Mesendoderm (in vitro differentiated cells): ENCODE results near the gene TMEM253.

ENCODE experiments used
- DNase-seq: peaks from one replicate; pipeline ENCODE4 v3.0.0; 2013
- H2AK5ac ChIP-seq: 2 replicates; pipeline ENCODE4 v1.6.1; 2013; ENCODE audit warnings: low read length, inconsistent platforms
- H2BK120ac ChIP-seq: 2 replicates; pipeline ENCODE4 v1.6.1; 2013; ENCODE audit warnings: low read depth, mild to moderate bottlenecking, low read length, moderate library complexity, mixed read lengths
- H2BK15ac ChIP-seq: replicated peaks from 2 replicates; pipeline ENCODE4 v1.6.1; 2013; ENCODE audit warnings: low read depth, mild to moderate bottlenecking, moderate library complexity
- H2BK5ac ChIP-seq: 2 replicates; pipeline ENCODE4 v1.6.1; 2013; ENCODE audit warnings: low read length, inconsistent platforms
- H3K18ac ChIP-seq: 2 replicates; pipeline ENCODE4 v1.6.1; 2013; ENCODE audit warnings: mild to moderate bottlenecking, low read length, mixed read lengths
- H3K23ac ChIP-seq: one replicate; pipeline ENCODE4 v1.6.1; 2013; ENCODE audit warnings: low read length
- H3K27ac ChIP-seq: 2 replicates; pipeline ENCODE4 v1.5.1; 2013; ENCODE audit warnings: low read depth, mild to moderate bottlenecking, inconsistent platforms, low read length, moderate library complexity
- H3K27me3 ChIP-seq: 2 replicates; pipeline ENCODE4 v1.6.1; 2013; ENCODE audit warnings: low read length, control low read depth, mild to moderate bottlenecking, inconsistent platforms; ENCODE audit not compliant: insufficient read depth, poor library complexity
- H3K36me3 ChIP-seq: 2 replicates; pipeline ENCODE4 v1.6.1; 2013; ENCODE audit warnings: low read length, inconsistent platforms; ENCODE audit not compliant: control insufficient read depth, insufficient read depth
- H3K4ac ChIP-seq: one replicate; pipeline ENCODE4 v1.6.1; 2013; ENCODE audit warnings: low read depth, mild to moderate bottlenecking, low read length, moderate library complexity
- H3K4me1 ChIP-seq: 2 replicates; pipeline ENCODE4 v1.6.1; 2013; ENCODE audit warnings: low read depth, low read length, inconsistent platforms; ENCODE audit not compliant: control insufficient read depth
- H3K4me2 ChIP-seq: 2 replicates; pipeline ENCODE4 v1.6.1; 2013; ENCODE audit warnings: low read length
- H3K4me3 ChIP-seq: 2 replicates; pipeline ENCODE4 v1.5.1; 2013; ENCODE audit warnings: mild to moderate bottlenecking, low read length
- H3K56ac ChIP-seq: one replicate; pipeline ENCODE4 v1.6.1; 2013; ENCODE audit warnings: low read length
- H3K79me1 ChIP-seq: 2 replicates; pipeline ENCODE4 v1.6.1; 2013; ENCODE audit warnings: low read length, inconsistent platforms
- H3K79me2 ChIP-seq: 2 replicates; pipeline ENCODE4 v1.6.1; 2013; ENCODE audit warnings: mild to moderate bottlenecking, low read length; ENCODE audit not compliant: control insufficient read depth, insufficient read depth
- H3K9ac ChIP-seq: 2 replicates; pipeline ENCODE4 v1.6.1; 2013; ENCODE audit warnings: low read length, inconsistent platforms
- H4K5ac ChIP-seq: one replicate; pipeline ENCODE4 v1.6.1; 2013; ENCODE audit warnings: low read length
- H4K8ac ChIP-seq: one replicate; pipeline ENCODE4 v1.6.1; 2013; ENCODE audit warnings: low read depth, mild to moderate bottlenecking, control low read depth, low read length, moderate library complexity
- WGBS: extraction: QIAGEN DNeasy Blood & Tissue Kit; methylation state at CpG from one replicate; pipeline ENCODE4 v1.1.7; 2013; ENCODE audit warnings: low lambda C conversion rate, missing lambda C conversion rate; ENCODE audit not compliant: insufficient coverage; ENCODE audit errors: extremely low coverage; 5-methylcytosine and 5-hydroxymethylcytosine counted together

The TMEM253 gene

DNA sequence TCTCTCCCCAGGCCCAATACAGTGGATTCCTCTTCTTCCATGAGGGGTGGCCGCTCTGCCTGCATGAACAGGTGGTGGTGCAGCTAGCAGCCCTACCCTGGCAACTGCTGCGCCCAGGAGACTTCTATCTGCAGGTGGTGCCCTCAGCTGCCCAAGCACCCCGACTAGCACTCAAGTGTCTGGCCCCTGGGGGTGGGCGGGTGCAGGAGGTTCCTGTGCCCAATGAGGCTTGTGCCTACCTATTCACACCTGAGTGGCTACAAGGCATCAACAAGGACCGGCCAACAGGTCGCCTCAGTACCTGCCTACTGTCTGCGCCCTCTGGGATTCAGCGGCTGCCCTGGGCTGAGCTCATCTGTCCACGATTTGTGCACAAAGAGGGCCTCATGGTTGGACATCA lies 26.9 kb upstream of the TMEM253 start:
- H4K8ac ChIP-seq: no peak overlapping the region
- no peak overlapping the region for H4K5ac ChIP-seq
- no peak overlapping the region for H3K56ac ChIP-seq
- peaks cover 8% of the 10 kb centered on the region for H3K79me1 ChIP-seq
- no peak overlapping the region for H2BK120ac ChIP-seq
- no peak overlapping the region for H3K4me2 ChIP-seq
- no peak overlapping the region for H2AK5ac ChIP-seq
- peaks cover 3% of the 10 kb centered on the region for H3K79me2 ChIP-seq
- no peaks in the 10 kb centered on the region for H3K27me3 ChIP-seq
- H3K36me3 ChIP-seq: peaks cover 17% of the 10 kb centered on the region
- H3K4me1 ChIP-seq: peaks cover 4% of the 10 kb centered on the region
- no peak for DNase-seq
- H2BK15ac ChIP-seq: no peak overlapping the region
- H3K4ac ChIP-seq: no peak overlapping the region
- H3K4me3 ChIP-seq: no peak overlapping the region
- H3K23ac ChIP-seq: no peak overlapping the region
- H3K18ac ChIP-seq: no peak overlapping the region
- no CpG with 5 or more reads among the region's 9 CpGs for WGBS
- H3K9ac ChIP-seq: no peak overlapping the region
- H3K27ac ChIP-seq: no peak overlapping the region
- no peak overlapping the region for H2BK5ac ChIP-seq

DNA sequence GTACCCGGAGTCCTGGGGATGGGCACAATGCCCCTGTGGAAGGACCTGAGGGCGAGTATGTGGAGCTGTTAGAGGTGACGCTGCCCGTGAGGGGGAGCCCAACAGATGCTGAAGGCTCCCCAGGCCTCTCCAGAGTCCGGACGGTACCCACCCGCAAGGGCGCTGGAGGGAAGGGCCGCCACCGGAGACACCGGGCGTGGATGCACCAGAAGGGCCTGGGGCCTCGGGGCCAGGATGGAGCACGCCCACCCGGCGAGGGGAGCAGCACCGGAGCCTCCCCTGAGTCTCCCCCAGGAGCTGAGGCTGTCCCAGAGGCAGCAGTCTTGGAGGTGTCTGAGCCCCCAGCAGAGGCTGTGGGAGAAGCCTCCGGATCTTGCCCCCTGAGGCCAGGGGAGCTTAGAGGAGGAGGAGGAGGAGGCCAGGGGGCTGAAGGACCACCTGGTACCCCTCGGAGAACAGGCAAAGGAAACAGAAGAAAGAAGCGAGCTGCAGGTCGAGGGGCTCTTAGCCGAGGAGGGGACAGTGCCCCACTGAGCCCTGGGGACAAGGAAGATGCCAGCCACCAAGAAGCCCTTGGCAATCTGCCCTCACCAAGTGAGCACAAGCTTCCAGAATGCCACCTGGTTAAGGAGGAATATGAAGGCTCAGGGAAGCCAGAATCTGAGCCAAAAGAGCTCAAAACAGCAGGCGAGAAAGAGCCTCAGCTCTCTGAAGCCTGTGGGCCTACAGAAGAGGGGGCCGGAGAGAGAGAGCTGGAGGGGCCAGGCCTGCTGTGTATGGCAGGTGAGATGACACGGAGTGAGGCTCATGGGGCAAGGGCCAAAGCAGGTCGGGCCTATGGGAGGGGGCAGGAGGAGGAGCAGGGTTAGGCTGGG lies 26.2 kb upstream of the TMEM253 start:
- peaks cover 3% of the 10 kb centered on the region for H3K79me2 ChIP-seq
- no peak overlapping the region for H4K8ac ChIP-seq
- no CpG with 5 or more reads among the region's 26 CpGs for WGBS
- H3K4me2 ChIP-seq: no peak overlapping the region
- H3K79me1 ChIP-seq: peaks cover 8% of the 10 kb centered on the region
- no peak overlapping the region for H2BK15ac ChIP-seq
- H3K23ac ChIP-seq: no peak overlapping the region
- no peak overlapping the region for H2BK120ac ChIP-seq
- H3K4me3 ChIP-seq: no peak overlapping the region
- peaks cover 20% of the 10 kb centered on the region for H3K36me3 ChIP-seq
- no peak overlapping the region for H2AK5ac ChIP-seq
- H4K5ac ChIP-seq: no peak overlapping the region
- peaks cover 4% of the 10 kb centered on the region for H3K4me1 ChIP-seq
- H3K27ac ChIP-seq: no peak overlapping the region
- no peak overlapping the region for H3K4ac ChIP-seq
- H3K9ac ChIP-seq: no peak overlapping the region
- no peak overlapping the region for H3K18ac ChIP-seq
- DNase-seq: no peak
- H2BK5ac ChIP-seq: no peak overlapping the region
- no peaks in the 10 kb centered on the region for H3K27me3 ChIP-seq
- no peak overlapping the region for H3K56ac ChIP-seq

DNA sequence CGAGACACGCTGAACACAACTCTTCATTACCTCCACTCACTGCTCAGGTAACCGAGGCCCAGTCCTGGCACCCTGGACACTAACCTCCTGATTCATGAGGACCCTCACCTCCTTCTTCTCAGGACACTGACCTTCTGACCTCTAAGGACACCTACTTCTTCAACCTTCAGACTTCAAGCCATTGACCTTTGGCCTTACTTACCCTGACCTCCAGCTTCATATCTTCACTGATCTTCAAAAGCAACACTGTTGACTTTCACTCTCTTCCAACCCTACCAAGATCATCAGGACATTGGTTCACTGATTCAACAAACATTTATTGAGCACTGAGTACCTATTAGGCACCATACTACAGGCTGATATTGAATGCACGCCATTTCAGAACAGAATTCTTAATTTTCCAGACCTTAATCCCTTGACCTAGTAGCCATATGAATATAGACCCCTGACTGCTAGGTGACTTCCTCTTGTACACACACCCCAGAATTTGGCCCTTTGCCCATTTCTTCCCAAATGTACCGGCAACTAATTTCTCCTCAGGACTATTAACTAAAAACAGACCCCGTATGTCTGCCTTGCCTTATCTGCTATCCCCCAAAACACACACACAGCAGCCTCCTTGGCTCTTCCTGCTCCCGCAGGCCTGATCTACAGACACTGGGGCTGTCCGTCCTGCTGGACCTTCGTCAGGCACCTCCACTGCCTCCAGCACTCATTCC lies 25.0 kb upstream of the TMEM253 start:
- no peak overlapping the region for H3K18ac ChIP-seq
- no peak overlapping the region for H3K4ac ChIP-seq
- H3K9ac ChIP-seq: no peak overlapping the region
- no peak overlapping the region for H2BK5ac ChIP-seq
- DNase-seq: no peak
- no peak overlapping the region for H2BK15ac ChIP-seq
- no peak overlapping the region for H3K4me3 ChIP-seq
- peaks cover 23% of the 10 kb centered on the region for H3K36me3 ChIP-seq
- H2AK5ac ChIP-seq: no peak overlapping the region
- H2BK120ac ChIP-seq: no peak overlapping the region
- no peak overlapping the region for H4K8ac ChIP-seq
- H3K4me1 ChIP-seq: peaks cover 4% of the 10 kb centered on the region
- H3K56ac ChIP-seq: no peak overlapping the region
- H3K79me1 ChIP-seq: peaks cover 8% of the 10 kb centered on the region
- no peak overlapping the region for H4K5ac ChIP-seq
- no peak overlapping the region for H3K4me2 ChIP-seq
- H3K23ac ChIP-seq: no peak overlapping the region
- H3K27ac ChIP-seq: no peak overlapping the region
- H3K79me2 ChIP-seq: peaks cover 3% of the 10 kb centered on the region
- WGBS: no CpG with 5 or more reads among the region's 9 CpGs
- no peaks in the 10 kb centered on the region for H3K27me3 ChIP-seq

- Histone ChIP-seq H3K4me1 (no peaks in the 10 kb centered on the region), H3K79me1 (peaks cover 5% of the 10 kb centered on the region), H3K56ac (no peak overlapping the region), H3K79me2 (peaks cover 1% of the 10 kb centered on the region), H2BK5ac (no peak overlapping the region), H3K36me3 (peaks cover 30% of the 10 kb centered on the region), H3K4me2 (no peak overlapping the region), H3K4ac (no peak overlapping the region), H3K9ac (no peak overlapping the region), H4K8ac (no peak overlapping the region), H2BK15ac (no peak overlapping the region), H2AK5ac (no peak overlapping the region), H2BK120ac (no peak overlapping the region), H3K4me3 (no peak overlapping the region), H3K18ac (no peak overlapping the region), H4K5ac (no peak overlapping the region), H3K27ac (no peak overlapping the region), H3K27me3 (no peaks in the 10 kb centered on the region), H3K23ac (no peak overlapping the region)
- DNase-seq: no peak
- WGBS: no CpG with 5 or more reads among the region's 2 CpGs
These were observed 23.2 kb upstream of the TMEM253 start for GRCh38 chr14:21077672-21078071.

DNA sequence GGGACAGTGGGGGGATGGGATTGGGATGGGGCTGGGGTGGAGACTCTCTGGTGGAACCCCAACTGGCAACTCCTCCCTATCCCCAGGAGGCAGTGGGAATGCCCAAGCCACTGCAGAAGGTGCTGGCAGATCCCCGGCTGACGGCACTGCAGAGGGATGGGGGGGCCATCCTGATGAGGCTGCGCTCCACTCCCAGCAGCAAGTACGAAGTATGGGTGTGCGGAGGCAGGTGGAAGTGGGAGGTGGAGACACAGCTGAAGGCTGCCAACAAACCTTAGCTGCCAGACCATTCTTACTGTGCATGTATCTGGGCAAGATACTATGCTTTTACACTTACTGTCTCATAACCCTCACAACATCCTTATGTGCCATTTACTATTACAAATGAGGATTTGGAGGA lies 22.6 kb upstream of the TMEM253 start:
- H3K18ac ChIP-seq: no peak overlapping the region
- H2AK5ac ChIP-seq: no peak overlapping the region
- no peak overlapping the region for H3K4me2 ChIP-seq
- no peaks in the 10 kb centered on the region for H3K27me3 ChIP-seq
- no peak overlapping the region for H3K4me3 ChIP-seq
- H2BK120ac ChIP-seq: no peak overlapping the region
- WGBS: no CpG with 5 or more reads among the region's 5 CpGs
- no peak overlapping the region for H3K27ac ChIP-seq
- H3K9ac ChIP-seq: no peak overlapping the region
- H3K4ac ChIP-seq: no peak overlapping the region
- no peak overlapping the region for H2BK15ac ChIP-seq
- H3K4me1 ChIP-seq: no peaks in the 10 kb centered on the region
- H2BK5ac ChIP-seq: no peak overlapping the region
- H4K5ac ChIP-seq: no peak overlapping the region
- no peak for DNase-seq
- no peak overlapping the region for H3K23ac ChIP-seq
- peaks cover under 1% of the 10 kb centered on the region for H3K79me1 ChIP-seq
- H3K36me3 ChIP-seq: peaks cover 31% of the 10 kb centered on the region
- H3K79me2 ChIP-seq: no peaks in the 10 kb centered on the region
- no peak overlapping the region for H4K8ac ChIP-seq
- no peak overlapping the region for H3K56ac ChIP-seq
